Mammary epithelial cell (primary cell): ENCODE data around the gene SUV39H2.
"Not testable (repeated sequence)": the region's sequence is repeated elsewhere in the genome, so short reads cannot be mapped to it uniquely, and the experiment has no call there.

Source experiments
- CTCF ChIP-seq, 2 donors: IDR thresholded peaks in 1 of 2; conservative IDR thresholded peaks in 1 of 2; 2 replicates each; pipeline ENCODE4 v1.5.1; 2011 to 2012; ENCODE audit warnings: inconsistent platforms in 2 of 2, low read length in 2 of 2, mild to moderate bottlenecking in 2 of 2, control low read depth in 1 of 2, low read depth in 1 of 2; ENCODE audit not compliant: insufficient read depth in 1 of 2; ENCODE audit errors: extremely low read depth in 1 of 2
- EZH2 ChIP-seq: IDR thresholded peaks from 2 replicates; pipeline ENCODE4 v1.6.1; 2012; ENCODE audit warnings: low read length, inconsistent platforms, borderline replicate concordance

- TF ChIP-seq CTCF (conservative IDR thresholded peaks at IDR 0.05 in 1 of 2, IDR thresholded peaks at IDR 0.05 in 1 of 2; ENCODE audit: extremely low read depth in 1 of 2, insufficient read depth in 1 of 2, low read depth in 1 of 2, low read length in 2 of 2); EZH2: not testable (repeated sequence)
Observed at GRCh38 chr10:14907591-14907990, 28.9 kb downstream of the SUV39H2 start.
